ENCODE measurements around the gene CAPNS1. TPM values are rescaled to one million over a fixed set of nuclear protein-coding genes. Genes with fewer than 3 reads are reported as not detected.
A peak's percentile ranks its signal among the peaks of the same experiment; 100 is the strongest.

The CAPNS1 gene
- polyA plus RNA-seq, 2 of the 4 experiments (the other 2 are of a cell fraction) = 1,236 to 1,551 TPM

GRCh38 chr19:36136964-36137686, 2.7 kb upstream of the CAPNS1 start (continued):
- TF ChIP-seq ATOH8 (CRISPR knock-in tag; IDR thresholded peaks at IDR 0.05; ENCODE audit: low read depth) = no peak
- TF ChIP-seq KDM1A (IDR thresholded peaks at IDR 0.05; ENCODE audit: low read depth) = no peak; the same call in 1 of the 2 replicates
- no peak for TF ChIP-seq CBX2 (IDR thresholded peaks at IDR 0.05; ENCODE audit: borderline replicate concordance, low read depth)
- peak; percentile 43; the same call in 1 of the 2 replicates for TF ChIP-seq JUNB (IDR thresholded peaks at IDR 0.05)
- TF ChIP-seq PHF8 (IDR thresholded peaks at IDR 0.05; ENCODE audit: borderline replicate concordance, low read depth) = no peak
- no peak for TF ChIP-seq HOXB5 (CRISPR knock-in tag; IDR thresholded peaks at IDR 0.05)

- ChIA-PET CTCF (interaction anchor here (0.6 to 6.7 kb wide), 9 partner anchors 9 to 73 kb away, joined by 3 to 81 read pairs (median 3); no protein-coding TSS in a partner anchor), POLR2A (interaction anchor here (0.5 to 2.0 kb wide), 11 partner anchors 10 to 389 kb away, joined by 3 to 57 read pairs (median 5); partner anchors contain the start of genes POLR2I, TBCB, THAP8 and ZNF146)
- TF ChIP-seq RARB (CRISPR knock-in tag; IDR thresholded peaks at IDR 0.05) (0 out of 2 replicates have a peak, but pooled peaks have one; percentile 25), HDAC2 (IDR thresholded peaks at IDR 0.05) (no peak), RAD21 (conservative IDR thresholded peaks at IDR 0.05 in 1 of 2, IDR thresholded peaks at IDR 0.05 in 1 of 2) (0 out of 5 replicates have a peak, but pooled peaks of 1 of the 2 experiments have one; percentile 3), CHD4 (IDR thresholded peaks at IDR 0.05; ENCODE audit: borderline replicate concordance) (peak; percentile 28; the same call in 1 of the 2 replicates), ESRRA (IDR thresholded peaks at IDR 0.05; ENCODE audit: borderline replicate concordance, low read length) (no peak)
- no peak for FAIRE-seq
- no peak for DNase-seq (ENCODE audit: low read depth in 1 of 2, low spot score in 1 of 2)
- Histone ChIP-seq H3K4me2 (peak overlapping the region; percentile 79), H3K4me3 (peak overlapping the region; percentile 75), H3K4me1 (peaks cover 37% of the 10 kb centered on the region), H3K27ac (peak overlapping the region; percentile 93 to 95), H3K9me3 (no peaks in the 10 kb centered on the region)
- ATAC-seq = no peak
- WGBS (ENCODE audit: missing lambda C conversion rate) = 39% methylated on average over 7 of the region's 7 CpGs
Observed at GRCh38 chr19:36139120-36139472, 770 bp upstream of the CAPNS1 start.

- H3K4me3 ChIP-seq = peak overlapping the region; percentile 75
- no peaks in the 10 kb centered on the region for H3K9me3 ChIP-seq
- TF ChIP-seq PHF8 (IDR thresholded peaks at IDR 0.05; ENCODE audit: borderline replicate concordance, low read depth) = peak; percentile 43; the same call in 1 of the 2 replicates
- no peak for TF ChIP-seq NPAS2 (CRISPR knock-in tag; IDR thresholded peaks at IDR 0.05; ENCODE audit: borderline replicate concordance)
- TF ChIP-seq GATA3 (IDR thresholded peaks at IDR 0.05; ENCODE audit: borderline replicate concordance) = peak; percentile 36; the same call in 1 of the 2 replicates
- peak; percentile 18 for TF ChIP-seq CHD2 (IDR thresholded peaks at IDR 0.05; ENCODE audit: low read length, partially characterized antibody)
- peak; percentile 68 for TF ChIP-seq PBX3 (IDR thresholded peaks at IDR 0.05)
- TF ChIP-seq MAX (IDR thresholded peaks at IDR 0.05) = peak; percentile 28; the same call in 1 of the 2 replicates
- TF ChIP-seq RARB (CRISPR knock-in tag; IDR thresholded peaks at IDR 0.05) = peak; percentile 33; the same call in 1 of the 2 replicates
- no peak for TF ChIP-seq CHD4 (IDR thresholded peaks at IDR 0.05; ENCODE audit: borderline replicate concordance)
- TF ChIP-seq TFCP2L1 (CRISPR knock-in tag; IDR thresholded peaks at IDR 0.05) = peak; percentile 87
- TF ChIP-seq POLR2A (IDR thresholded peaks at IDR 0.05; ENCODE audit: low read length) = peak; percentile 21
- TF ChIP-seq ZNF302 (CRISPR knock-in tag; IDR thresholded peaks at IDR 0.05) = no peak; the same call in 1 of the 2 replicates
- TF ChIP-seq HOXA7 (CRISPR knock-in tag; IDR thresholded peaks at IDR 0.05) = 0 out of 2 replicates have a peak, but pooled peaks have one; percentile 61
- TF ChIP-seq HMGXB4 (CRISPR knock-in tag; IDR thresholded peaks at IDR 0.05; ENCODE audit: borderline replicate concordance) = no peak
- TF ChIP-seq E2F6 (IDR thresholded peaks at IDR 0.05; ENCODE audit: borderline replicate concordance, low read depth) = peak; percentile 61; the same call in 1 of the 2 replicates
- TF ChIP-seq ATOH8 (CRISPR knock-in tag; IDR thresholded peaks at IDR 0.05; ENCODE audit: low read depth) = 0 out of 2 replicates have a peak, but pooled peaks have one; percentile 9
- 0 out of 2 replicates have a peak, but pooled peaks have one; percentile 0 for TF ChIP-seq HOXB5 (CRISPR knock-in tag; IDR thresholded peaks at IDR 0.05)
- TF ChIP-seq FOSB (CRISPR knock-in tag; IDR thresholded peaks at IDR 0.05) = peak; percentile 75; the same call in 1 of the 2 replicates
- H3K4me1 ChIP-seq = peaks cover 37% of the 10 kb centered on the region
- CTCF ChIA-PET = interaction anchor here (0.8 to 6.7 kb wide), 7 partner anchors 10 to 39 kb away, joined by 3 to 75 read pairs (median 5); no protein-coding TSS in a partner anchor
- H3K27ac ChIP-seq = peak overlapping the region; percentile 93 to 95
- POLR2A ChIA-PET = interaction anchor here (0.6 to 2.0 kb wide), 9 partner anchors 9 to 131 kb away, joined by 3 to 57 read pairs (median 5); partner anchors contain the start of genes POLR2I, TBCB, THAP8 and ZNF146
- H3K4me2 ChIP-seq = peak overlapping the region; percentile 69
- 2% methylated on average over 25 of the region's 31 CpGs for WGBS (ENCODE audit: missing lambda C conversion rate)
- FAIRE-seq (no peak), ATAC-seq (peak; percentile 36 to 54), DNase-seq (ENCODE audit: low read depth in 1 of 2, low spot score in 1 of 2) (peak; percentile 89 to 96)
Observed at GRCh38 chr19:36140304-36141038, 605 bp downstream of the CAPNS1 start.

Data from A549 (cell line).